Gastrocnemius medialis (tissue), 4 donors: ENCODE data around the gene SEC24D. TPM values are rescaled to one million over a fixed set of nuclear protein-coding genes. Genes with fewer than 3 reads are reported as not detected.

Experiments
- ATAC-seq, 2 donors: fragments of 150-250 bp; one replicate each; pipeline ENCODE4 v1.9.1; 2016
- DNase-seq, 2 donors: peaks; one replicate each; pipeline ENCODE4 v3.0.0-alpha.2; 2019
- H3K27ac ChIP-seq, 4 donors: fragments of 200-600 bp; sonication (generic); 1 replicate in 1 of 4; 2 replicates in 3 of 4; pipeline ENCODE4 v1.5.1; 2016 to 2018; ENCODE audit warnings: mild to moderate bottlenecking in 2 of 4, moderate library complexity in 1 of 4
- H3K27me3 ChIP-seq, 3 donors: fragments of 200-600 bp; sonication (generic) in 2 of 3; 1 replicate in 1 of 3; 2 replicates in 2 of 3; pipeline versions ENCODE4 v1.5.1 to v1.6.0; 2016 to 2019; ENCODE audit warnings: mild to moderate bottlenecking in 1 of 3, moderate library complexity in 1 of 3
- H3K36me3 ChIP-seq, 2 donors: fragments of 200-600 bp; sonication (generic) in 1 of 2; one replicate each; pipeline ENCODE4 v1.5.1; 2017 to 2018
- H3K4me1 ChIP-seq, 2 donors: fragments of 200-600 bp; sonication (generic) in 1 of 2; one replicate each; pipeline ENCODE4 v1.5.1; 2016 to 2017; ENCODE audit warnings: mild to moderate bottlenecking in 2 of 2
- H3K4me3 ChIP-seq, 4 donors: fragments of 200-600 bp; sonication (generic) in 3 of 4; 1 replicate in 1 of 4; 2 replicates in 3 of 4; pipeline ENCODE4 v1.5.1; 2016 to 2019; ENCODE audit warnings: mild to moderate bottlenecking in 2 of 4
- H3K9me3 ChIP-seq, 3 donors: fragments of 200-600 bp; sonication (generic) in 2 of 3; 1 replicate in 1 of 3; 2 replicates in 2 of 3; pipeline ENCODE4 v1.5.1; 2016 to 2019
- POLR2A ChIP-seq, 2 donors: fragments of 450-650 bp; IDR thresholded peaks; one replicate each; pipeline ENCODE4 v1.6.1; 2017; ENCODE audit warnings: antibody characterized with exemption in 2 of 2, mild to moderate bottlenecking in 2 of 2, moderate library complexity in 2 of 2
- in situ Hi-C, 4 donors: fragments of 200-750 bp; cut with MboI; loops; one replicate each; pipeline versions ENCODE4 v1.15.0 to v1.8.0; 2017; ENCODE audit warnings: low sequenced_read_pairs in 4 of 4
- intact Hi-C: fragments of 100-400 bp; cut with DNase I; formaldehyde crosslinking; loops from one replicate; pipeline ENCODE4 v1.15.1; 2023; ENCODE audit warnings: low total_unique reads
- total RNA-seq, 4 donors: library from RNA; depleted of rRNA; stranded (reverse); fragments of >200 nt; gene quantifications; one replicate each; pipeline versions ENCODE4 v1.1.0 to v1.2.3, GENCODE V29; 2016
- TF ChIP-seq, protein P1 (sequence below), 5 experiments: fragments of 450-650 bp in 3 of 5; fragments of 200-600 bp in 2 of 5; sonication (generic) in 2 of 5; IDR thresholded peaks in 4 of 5; conservative IDR thresholded peaks in 1 of 5; 1 replicate in 4 of 5; 2 replicates in 1 of 5; pipeline ENCODE4 v1.5.1; 2016 to 2019; ENCODE audit warnings: antibody characterized with exemption in 5 of 5, mild to moderate bottlenecking in 3 of 5, moderate library complexity in 3 of 5

The SEC24D gene
- total RNA-seq, 4 donors from 2014 or later, result 8.9 to 16.2 (median 10.4) TPM

DNA sequence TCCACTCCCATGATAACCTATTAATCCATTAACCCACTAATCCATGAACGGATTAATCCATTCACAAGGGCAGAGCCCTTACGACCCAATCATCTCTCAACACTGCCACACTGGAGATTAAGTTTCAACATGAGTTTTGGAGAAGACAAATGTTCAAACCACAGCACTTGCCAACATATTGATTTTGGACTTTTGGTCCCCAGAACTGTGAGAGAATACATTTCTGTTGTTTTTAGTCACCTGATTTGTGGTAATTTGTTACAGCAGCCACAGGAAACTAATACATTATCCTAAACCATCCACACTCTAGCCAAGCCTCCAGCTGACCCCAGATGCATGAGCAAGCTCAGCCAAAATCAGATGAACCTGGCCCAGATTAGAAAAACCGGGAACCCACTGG, 22.4 kb downstream of the SEC24D start:
- no peaks in the 10 kb centered on the region for H3K9me3 ChIP-seq
- intact Hi-C loops (no loop called here), in situ Hi-C loops (no loop called here)
- H3K27ac ChIP-seq, result no peak overlapping the region
- H3K36me3 ChIP-seq, result peaks cover 0 to 35% of the 10 kb centered on the region in 2 donors
- no peak for TF ChIP-seq POLR2A (IDR thresholded peaks at IDR 0.05)
- TF ChIP-seq, protein P1, sequence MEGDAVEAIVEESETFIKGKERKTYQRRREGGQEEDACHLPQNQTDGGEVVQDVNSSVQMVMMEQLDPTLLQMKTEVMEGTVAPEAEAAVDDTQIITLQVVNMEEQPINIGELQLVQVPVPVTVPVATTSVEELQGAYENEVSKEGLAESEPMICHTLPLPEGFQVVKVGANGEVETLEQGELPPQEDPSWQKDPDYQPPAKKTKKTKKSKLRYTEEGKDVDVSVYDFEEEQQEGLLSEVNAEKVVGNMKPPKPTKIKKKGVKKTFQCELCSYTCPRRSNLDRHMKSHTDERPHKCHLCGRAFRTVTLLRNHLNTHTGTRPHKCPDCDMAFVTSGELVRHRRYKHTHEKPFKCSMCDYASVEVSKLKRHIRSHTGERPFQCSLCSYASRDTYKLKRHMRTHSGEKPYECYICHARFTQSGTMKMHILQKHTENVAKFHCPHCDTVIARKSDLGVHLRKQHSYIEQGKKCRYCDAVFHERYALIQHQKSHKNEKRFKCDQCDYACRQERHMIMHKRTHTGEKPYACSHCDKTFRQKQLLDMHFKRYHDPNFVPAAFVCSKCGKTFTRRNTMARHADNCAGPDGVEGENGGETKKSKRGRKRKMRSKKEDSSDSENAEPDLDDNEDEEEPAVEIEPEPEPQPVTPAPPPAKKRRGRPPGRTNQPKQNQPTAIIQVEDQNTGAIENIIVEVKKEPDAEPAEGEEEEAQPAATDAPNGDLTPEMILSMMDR (IDR thresholded peaks at IDR 0.05 in 4 of 5, conservative IDR thresholded peaks at IDR 0.05 in 1 of 5), result no peak
- peaks cover 3 to 9% of the 10 kb centered on the region in 2 donors for H3K4me1 ChIP-seq
- H3K27me3 ChIP-seq, result no peaks in the 10 kb centered on the region
- no peak for ATAC-seq
- no peak for DNase-seq
- H3K4me3 ChIP-seq, result no peak overlapping the region

DNA sequence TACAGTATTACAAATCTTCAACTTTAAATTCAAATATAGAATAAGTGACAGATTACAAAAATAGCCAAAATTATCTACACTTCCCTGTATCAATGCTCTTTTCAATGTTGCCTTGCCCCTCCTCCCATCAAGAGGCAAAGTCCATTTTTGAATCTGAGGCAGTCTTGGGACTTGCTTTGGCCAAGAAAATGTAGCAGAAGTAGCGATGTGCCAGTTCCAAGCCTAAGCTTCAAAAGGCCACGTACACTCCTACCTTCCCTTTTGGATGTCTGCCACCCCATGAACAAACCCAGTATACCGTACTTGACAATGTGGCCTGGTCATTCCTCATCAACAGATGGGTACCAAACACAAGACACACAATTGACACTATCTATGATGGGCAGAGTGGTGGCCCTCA, 24.1 kb downstream of the SEC24D start:
- intact Hi-C loops, result no loop called here
- DNase-seq (no peak), ATAC-seq (no peak)
- H3K27me3 ChIP-seq, result no peaks in the 10 kb centered on the region
- no peak for TF ChIP-seq POLR2A (IDR thresholded peaks at IDR 0.05)
- TF ChIP-seq, protein P1 (IDR thresholded peaks at IDR 0.05 in 4 of 5, conservative IDR thresholded peaks at IDR 0.05 in 1 of 5), result no peak
- H3K4me1 ChIP-seq, result peaks cover 3 to 9% of the 10 kb centered on the region in 2 donors
- no peak overlapping the region for H3K4me3 ChIP-seq
- in situ Hi-C loops, result no loop called here
- peaks cover 0 to 42% of the 10 kb centered on the region in 2 donors for H3K36me3 ChIP-seq
- peak overlapping the region in 3 of 4 donors; percentile 33 to 56 (median 52) for H3K27ac ChIP-seq
- no peaks in the 10 kb centered on the region for H3K9me3 ChIP-seq

DNA sequence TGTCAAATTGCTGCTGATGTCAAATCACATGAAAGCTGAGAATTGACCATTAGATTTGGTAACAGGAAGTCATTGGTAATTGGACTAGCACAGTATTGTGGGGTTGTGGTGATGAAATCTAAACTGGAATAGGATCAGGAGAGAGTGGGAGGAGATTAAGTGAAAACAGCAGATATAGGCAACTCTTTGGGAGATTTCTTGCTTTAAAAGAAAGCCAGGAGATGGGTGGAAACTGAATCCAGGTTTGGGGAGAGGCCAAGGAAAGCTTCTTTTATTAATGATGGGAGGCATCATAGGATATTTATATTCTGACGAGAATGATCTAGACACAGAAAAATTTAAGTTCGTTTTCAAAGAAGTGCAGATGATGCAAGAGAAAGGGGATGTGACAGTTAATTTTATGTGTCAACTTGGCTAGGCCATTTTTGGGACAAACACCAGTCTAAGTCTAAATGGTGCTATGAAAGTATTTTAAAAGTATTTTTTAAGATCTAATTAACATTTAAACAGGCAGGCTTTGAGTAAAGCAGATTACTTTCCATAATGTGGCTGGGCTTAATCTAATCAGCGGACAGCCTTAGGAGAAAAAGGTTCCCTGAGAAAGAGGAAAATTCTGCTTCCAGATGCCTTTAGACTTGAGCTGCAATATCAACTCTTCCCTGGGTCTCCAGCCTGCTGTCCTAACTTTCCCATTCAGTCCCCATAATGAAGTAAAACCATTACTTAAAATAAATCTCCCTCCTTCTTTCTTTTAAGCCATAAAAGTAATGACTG, 24.7 kb downstream of the SEC24D start:
- peaks cover 3 to 9% of the 10 kb centered on the region in 2 donors for H3K4me1 ChIP-seq
- H3K36me3 ChIP-seq, result peaks cover 0 to 47% of the 10 kb centered on the region in 2 donors
- in situ Hi-C loops (no loop called here), intact Hi-C loops (no loop called here)
- TF ChIP-seq POLR2A (IDR thresholded peaks at IDR 0.05), result no peak
- TF ChIP-seq, protein P1 (IDR thresholded peaks at IDR 0.05 in 4 of 5, conservative IDR thresholded peaks at IDR 0.05 in 1 of 5), result no peak
- no peak overlapping the region for H3K4me3 ChIP-seq
- H3K9me3 ChIP-seq, result no peaks in the 10 kb centered on the region
- ATAC-seq (peak; percentile 66 to 79), DNase-seq (no peak)
- no peaks in the 10 kb centered on the region for H3K27me3 ChIP-seq
- peak overlapping the region; percentile 33 to 56 (median 52) for H3K27ac ChIP-seq

DNA sequence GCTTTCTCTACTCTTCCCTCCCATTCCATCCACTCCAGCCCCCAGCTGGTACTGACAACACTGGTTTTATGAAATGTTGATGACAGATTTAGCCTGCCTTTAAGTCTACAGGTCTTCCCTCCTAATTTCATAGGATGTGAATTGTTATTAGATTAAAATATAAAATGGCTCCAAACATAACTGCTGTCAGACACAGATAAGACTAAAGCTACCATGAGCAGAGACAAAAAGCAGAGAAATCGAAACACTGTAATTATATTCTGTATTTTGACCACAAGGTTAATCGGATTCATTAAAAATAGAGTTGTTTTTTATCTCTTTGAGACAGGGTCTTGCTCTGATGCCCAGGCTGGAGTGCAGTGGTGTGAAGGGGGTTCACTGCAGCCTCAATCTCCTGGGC, 28.3 kb downstream of the SEC24D start:
- DNase-seq, result no peak
- ATAC-seq, result no peak
- H3K36me3 ChIP-seq, result peaks cover 0 to 30% of the 10 kb centered on the region in 2 donors
- no peak for TF ChIP-seq POLR2A (IDR thresholded peaks at IDR 0.05)
- TF ChIP-seq, protein P1 (IDR thresholded peaks at IDR 0.05 in 4 of 5, conservative IDR thresholded peaks at IDR 0.05 in 1 of 5), result no peak
- in situ Hi-C loops, result no loop called here
- H3K4me1 ChIP-seq, result peaks cover 3 to 9% of the 10 kb centered on the region in 2 donors
- H3K9me3 ChIP-seq, result no peaks in the 10 kb centered on the region
- intact Hi-C loops, result no loop called here
- no peaks in the 10 kb centered on the region for H3K27me3 ChIP-seq
- no peak overlapping the region for H3K4me3 ChIP-seq
- no peak overlapping the region for H3K27ac ChIP-seq
